Fibroblast of skin of left biceps (primary cell): ENCODE measurements around the gene PLEKHJ1.
"Not testable (repeated sequence)": the region's sequence is repeated elsewhere in the genome, so short reads cannot be mapped to it uniquely, and the experiment has no call there.

Experiments used
- DNase-seq, 2 experiments: peaks; one replicate each; pipeline ENCODE4 v3.0.0-alpha.2; 2013; ENCODE audit warnings: low read depth in 2 of 2

The PLEKHJ1 gene

DNA sequence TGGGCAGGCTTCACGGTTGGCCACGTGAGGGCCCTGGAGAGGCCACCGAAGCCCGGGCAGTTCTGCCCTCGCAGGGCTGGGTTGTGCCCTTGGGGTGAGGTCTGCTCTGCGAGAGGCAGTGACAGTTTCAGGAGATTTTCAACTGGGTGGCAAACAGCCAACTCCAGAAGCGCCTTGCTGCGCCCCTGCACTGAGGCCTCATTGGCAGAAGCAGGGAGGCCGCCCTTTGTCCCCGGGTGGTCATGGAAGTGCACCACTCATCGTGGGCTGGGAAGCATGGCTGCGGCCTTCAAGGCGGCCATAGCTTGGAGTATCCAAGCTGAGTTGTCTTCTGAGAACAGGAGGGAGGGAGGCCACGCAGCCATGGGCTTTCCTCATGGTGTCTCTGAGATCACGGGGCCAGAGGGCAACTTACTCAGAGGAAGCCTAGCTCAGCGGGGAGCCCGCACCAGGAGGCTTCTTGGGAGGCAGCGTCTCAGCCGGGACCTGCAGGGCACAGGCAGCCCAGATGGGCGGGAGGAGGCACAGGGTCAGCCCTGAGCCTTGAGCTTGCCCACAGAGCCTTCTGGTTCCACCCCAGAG, 14.8 kb downstream of the PLEKHJ1 start:
- no peak for DNase-seq

DNA sequence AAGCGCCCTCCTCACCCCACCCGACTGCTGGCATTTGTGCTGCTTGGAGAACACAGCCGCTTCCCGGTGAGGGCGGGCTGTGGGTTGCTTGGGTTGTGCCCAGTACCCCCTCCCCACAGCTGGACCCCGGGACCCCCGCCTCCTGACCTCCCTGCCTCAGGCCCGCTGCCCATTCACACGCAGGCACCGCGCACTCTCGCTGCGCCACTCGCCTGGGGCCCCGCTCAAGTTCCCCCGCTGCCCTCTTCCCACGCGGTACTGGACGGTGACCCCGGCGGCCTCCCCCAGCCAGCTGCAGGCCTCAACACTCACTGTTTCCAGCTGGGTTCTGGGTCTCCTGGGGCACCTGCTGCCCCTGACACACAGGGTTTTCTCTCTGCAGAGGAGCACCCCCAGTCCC, 16.4 kb downstream of the PLEKHJ1 start:
- no peak for DNase-seq

DNA sequence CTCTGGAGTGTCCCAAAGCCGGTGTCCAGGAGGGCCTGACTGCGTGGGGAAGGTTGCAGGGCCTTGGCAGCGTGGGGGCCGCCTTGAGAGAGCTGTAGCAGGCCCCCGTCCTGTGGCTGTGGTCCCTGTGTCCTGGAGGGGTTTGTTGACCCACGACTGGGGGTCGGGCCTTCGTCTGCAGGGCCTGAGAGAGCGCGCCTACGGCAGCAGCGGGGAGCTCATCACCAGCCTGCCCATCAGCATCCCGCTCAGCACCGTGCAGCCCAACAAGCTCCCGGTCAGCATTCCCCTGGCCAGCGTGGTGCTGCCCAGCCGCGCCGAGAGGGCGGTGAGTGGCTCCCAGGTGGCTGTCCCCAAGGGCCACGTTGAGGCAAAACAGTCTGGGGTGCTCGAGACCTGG, 18.5 kb downstream of the PLEKHJ1 start:
- no peak for DNase-seq

DNA sequence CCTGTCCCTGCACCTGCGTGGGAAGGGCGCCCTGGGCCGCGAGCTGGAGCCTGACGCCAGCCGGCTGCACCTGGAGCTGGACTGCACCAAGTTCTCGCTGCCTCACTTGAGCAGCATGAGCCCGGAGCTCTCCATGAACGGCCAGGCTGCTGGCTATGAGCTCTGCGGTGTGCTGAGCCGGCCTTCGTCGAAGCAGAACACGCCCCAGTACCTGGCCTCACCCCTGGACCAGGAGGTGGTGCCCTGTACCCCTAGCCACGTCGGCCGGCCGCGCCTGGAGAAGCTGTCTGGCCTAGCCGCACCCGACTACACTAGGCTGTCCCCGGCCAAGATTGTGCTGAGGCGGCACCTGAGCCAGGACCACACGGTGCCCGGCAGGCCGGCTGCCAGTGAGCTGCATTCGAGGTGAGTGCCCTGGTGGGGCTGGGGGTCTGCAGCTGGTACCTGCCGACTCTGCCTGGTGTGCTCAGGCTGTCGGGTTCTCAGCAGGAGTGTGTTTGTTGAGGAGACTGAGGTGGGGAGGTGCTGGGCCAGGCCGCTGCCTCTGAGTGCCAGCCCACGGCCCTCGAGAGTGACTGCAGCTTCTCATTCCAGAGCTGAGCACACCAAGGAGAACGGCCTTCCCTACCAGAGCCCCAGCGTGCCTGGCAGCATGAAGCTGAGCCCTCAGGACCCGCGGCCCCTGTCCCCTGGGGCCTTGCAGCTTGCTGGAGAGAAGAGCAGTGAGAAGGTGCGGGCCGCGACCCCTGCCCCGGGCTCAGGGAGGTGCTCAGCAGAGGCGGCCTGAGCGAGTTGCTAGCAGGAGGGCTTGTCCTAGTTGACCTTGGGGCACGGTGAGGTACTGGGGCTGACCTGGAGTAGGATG, 19.5 kb downstream of the PLEKHJ1 start:
- no peak for DNase-seq

DNA sequence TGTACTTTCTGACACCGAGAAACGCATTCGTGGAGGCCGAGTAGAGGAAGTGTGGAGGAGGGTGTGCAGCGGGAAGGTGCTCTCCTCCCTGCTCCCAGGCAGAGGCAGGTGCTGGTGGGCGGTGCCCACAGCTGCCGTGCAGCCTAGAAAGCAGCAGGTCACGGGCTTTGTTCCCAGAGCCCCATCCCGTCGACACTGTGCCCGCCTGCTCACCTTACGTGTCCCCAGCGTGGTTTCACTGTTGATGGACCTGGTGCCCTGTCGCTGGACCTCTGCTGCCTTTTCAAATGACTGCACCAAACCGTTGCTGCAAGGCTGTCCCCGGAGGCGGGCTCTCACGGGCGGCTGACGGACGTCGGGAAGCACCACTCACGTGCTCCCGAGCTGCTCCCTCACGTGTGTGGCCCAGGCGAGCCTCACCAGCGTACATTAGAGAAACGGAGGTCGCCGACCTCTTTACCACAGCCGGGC, 20.8 kb downstream of the PLEKHJ1 start:
- DNase-seq = no peak

DNA sequence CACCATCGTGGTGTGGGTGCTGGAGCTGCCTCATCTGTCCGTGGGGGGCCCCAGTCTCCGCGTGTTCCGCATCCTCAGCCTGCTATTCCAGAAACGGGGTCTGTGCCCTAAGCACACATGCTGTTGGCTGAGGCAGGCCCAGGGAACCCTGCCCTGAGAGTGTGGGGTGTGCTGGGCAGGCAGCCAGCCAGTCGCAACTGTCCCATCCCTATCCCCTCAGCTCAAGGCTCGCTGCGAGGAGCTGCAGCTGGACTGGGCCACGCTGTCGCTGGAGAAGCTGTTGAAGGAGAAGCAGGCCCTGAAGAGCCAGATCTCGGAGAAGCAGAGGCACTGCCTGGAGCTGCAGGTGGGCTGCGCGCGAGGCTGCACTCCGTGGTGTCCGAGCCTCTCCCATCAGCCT, 21.9 kb downstream of the PLEKHJ1 start:
- DNase-seq = no peak

DNA sequence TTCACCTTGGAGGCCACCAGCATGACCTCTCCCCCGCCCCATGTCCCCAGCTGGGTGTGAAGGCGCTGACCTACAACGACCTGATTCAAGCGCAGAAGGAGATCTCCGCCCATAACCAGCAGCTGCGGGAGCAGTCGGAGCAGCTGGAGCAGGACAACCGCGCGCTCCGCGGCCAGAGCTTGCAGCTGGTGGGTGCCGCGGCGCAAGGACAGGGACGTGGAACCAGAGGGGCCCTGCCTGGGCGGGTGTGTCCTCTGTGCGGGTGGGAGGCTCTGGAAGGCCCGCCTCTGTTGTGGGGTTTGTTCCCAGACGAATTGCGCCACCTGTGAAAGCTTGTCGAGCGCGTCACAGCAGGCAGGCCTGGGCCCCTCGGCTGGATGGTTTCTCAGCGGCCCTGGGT, 22.3 kb downstream of the PLEKHJ1 start:
- no peak for DNase-seq

DNA sequence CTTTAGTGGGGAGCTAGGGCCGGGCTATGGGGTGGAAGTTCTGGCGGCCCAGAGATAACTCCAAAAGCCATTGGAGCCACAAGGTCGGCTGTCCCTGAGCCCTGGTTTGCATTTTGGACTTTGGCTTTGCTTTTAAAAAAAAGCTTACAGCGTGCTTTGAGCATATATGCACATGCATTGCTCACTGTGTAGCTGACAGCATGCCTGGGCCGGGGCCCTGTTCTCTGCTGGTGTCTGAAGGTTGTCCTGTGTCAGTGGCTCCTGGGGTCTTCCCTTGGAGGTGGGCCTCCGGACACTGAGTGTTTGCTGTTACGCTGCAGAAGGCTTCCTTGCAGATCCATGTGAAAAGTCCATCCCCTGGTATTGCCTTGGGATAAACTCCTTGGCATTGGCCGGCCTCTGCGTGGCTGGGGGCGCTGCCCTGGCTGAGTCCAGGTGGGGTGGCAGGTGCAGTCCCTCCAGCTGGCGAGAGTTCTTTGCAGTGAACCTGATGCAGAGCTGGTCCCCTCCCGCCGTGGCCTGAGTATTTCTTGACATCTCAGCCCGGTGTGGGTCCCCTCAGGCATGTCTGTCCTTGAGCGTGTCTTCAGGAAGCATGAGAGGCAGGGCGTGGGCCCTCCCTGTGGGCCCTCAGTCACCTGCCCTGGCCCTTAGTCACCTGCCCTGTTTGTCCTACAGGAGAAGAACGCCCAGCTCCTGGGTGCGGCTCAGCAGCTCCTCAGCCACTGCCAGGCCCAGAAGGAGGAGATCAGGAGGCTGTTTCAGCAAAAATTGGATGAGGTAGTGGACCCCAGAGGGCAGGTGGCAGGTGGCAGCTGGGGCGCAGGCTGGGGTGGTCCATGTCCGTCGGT, 23.0 kb downstream of the PLEKHJ1 start:
- no peak for DNase-seq

DNA sequence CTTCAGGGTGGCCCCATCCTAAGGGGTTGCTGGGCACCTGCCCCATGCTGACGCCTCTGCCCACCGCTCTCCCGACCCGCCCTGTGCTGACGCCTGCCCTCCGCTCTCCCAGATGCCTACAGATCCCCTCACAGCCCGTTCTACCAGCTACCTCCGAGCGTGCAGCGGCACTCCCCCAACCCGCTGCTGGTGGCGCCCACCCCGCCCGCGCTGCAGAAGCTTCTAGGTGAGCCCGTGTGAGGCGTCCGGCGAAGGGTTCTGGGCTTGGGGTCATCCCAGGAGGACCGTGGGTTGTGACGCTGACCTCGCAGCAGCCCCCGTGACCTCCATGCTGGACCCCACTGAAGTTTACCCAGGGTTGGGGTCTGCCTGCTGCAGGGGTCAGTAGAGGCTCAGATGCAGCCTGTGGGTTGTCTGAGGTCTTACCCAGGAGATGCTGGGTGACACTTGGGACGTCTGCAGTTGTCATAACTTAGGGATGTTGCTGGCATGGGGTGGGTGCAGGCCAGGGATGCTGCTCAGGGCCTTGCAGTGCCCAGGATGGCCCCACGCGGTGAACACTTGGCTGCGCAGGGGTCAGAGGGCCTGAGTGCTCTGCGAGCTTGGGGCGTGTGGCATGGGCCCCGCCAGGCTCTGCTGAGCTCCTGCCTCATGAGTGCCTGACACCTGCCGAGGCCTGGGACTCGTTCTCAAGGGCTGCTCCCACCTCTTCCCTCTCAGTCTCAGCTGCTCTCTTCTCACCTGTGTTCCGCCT, 25.0 kb downstream of the PLEKHJ1 start:
- no peak for DNase-seq

DNA sequence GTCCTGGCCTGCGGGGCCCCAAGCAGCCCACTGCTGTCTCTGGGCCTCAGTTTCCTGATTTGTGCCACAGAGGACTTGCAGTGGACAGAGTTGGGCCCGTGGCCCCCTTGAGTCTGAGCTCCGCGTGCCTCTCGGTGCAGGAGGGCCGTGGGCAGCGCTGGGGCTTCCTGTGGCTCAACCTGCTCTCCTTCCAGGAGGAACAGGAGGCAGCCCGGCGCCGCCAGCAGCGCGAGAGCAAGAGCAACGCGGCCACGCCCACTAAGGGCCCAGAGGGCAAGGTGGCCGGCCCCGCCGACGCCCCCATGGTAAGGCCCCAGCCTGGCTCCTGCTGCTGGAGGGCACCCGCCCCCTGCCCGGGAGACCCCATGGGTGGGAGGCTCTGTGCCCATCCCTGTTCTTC, 25.9 kb downstream of the PLEKHJ1 start:
- DNase-seq = no peak

DNA sequence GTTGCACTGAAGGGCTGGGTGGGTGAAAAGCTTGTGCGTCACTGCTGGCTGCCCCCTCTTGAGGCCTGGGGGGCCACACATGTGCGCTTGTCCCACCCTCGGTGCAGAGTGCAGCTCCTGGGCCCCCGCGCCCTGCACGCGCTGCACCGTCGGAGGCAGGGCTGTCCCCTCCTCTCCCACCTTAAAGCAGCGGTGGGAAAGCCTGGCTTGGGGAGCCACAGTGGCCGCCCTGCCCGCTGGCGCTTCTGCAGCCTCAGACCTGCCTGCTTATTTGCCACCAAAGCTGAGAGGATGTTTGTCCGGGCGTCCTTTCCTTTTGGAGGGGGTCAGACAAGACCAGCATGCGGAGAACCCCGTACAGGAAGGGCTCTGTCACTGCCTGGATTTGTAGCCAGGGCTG, 26.7 kb downstream of the PLEKHJ1 start:
- DNase-seq = no peak

DNA sequence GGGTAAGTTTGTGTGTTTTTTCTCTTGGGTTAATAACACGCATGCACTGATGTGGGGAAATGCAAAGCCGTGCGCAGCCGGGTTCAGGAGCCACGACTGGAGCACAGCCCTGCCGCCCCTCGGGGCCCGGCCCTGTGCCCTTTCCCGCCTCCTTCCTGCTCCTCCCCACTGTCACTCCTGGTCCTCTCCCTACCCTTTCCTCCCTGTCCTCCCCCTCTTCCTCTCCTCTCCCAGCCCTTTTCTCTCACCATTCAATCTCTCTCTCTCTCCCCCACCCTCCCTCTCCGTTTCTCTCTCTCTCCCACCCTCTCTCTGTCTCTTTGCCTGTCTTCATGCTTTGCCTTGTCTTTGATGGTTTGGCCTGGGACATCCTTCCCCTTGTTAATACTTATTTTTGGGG, 27.2 kb downstream of the PLEKHJ1 start:
- DNase-seq = no peak

DNA sequence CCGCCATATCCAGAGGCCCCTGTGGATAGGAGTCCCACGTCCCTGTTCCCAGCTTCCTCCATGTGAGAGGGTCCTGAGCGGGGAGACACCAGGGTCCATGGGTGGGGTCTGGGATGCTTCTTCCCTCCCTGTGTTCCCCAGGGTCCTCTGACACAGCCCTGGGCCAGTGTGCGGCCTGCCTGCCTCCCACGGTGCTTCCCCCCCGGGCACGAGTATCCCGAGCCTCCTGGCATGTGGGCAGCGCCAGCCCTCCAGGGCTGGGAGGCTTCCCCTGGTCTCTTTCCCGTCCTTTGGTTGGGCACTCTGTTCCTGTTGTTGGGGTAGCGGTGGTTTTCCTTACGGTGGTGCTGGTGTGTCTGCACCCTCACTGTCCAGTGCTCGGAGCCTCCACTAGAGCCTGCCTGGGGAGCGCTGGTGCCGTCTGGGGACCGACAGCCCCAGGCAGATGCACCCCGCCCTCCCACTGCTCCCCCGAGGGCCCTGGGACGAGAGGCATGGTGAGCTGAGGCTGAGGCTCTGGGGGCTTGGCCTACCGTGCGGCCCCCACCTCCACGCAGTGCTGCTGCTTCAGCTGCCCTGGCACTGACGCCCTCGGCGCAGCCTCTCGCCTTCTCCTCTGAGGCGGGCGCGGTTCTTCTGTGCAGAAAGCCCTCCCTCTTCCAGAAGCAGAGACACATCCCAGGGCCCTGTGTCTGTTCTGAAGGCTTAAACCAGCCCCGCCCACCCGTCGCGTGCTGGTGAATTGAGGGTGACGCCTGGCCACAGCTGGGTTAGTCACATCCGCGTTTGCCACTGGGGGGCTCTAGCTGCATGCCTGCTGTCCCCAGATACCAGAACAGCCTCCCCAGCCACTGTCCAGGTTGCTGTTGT, 27.9 kb downstream of the PLEKHJ1 start:
- peak; percentile 9 for DNase-seq

DNA sequence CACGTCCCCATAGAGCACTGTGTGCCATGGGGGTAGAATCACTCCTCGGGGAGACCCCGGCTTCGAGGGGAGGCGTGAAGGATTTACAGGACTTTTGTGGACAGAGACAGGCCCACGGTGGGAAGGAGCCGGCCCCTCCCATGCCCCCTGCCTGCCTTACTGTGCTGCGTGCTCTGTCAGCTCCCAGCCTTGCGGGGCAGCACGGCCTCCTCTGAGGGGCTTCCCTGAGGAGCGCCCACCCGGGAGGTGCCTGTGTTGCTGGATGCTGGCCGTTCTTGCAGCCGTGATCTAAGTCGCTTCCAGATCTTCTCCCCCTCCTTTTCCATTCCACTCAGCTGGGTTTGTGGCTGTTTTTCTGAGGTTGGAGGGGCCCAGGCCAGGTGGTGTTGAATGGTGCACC, 29.1 kb downstream of the PLEKHJ1 start:
- DNase-seq = no peak

DNA sequence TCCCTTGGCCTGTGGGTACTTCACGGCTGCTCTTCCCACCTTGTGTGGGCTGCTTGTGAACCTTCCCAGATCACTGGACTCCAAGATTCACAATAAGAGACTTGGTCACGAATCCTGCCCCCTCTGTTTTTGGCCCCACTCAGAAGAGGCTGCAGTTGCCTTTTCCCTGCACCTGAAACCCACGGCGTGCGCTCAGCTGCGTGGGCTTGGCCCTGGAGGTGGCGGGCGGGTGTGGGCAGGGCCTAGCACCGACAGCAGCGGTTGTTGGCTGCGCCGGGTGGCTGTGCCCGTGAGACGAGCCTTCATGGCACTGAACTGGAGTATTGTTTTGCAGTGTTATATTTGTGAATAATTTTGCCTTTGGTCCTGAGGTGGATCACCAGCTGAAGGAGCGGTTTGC, 33.8 kb downstream of the PLEKHJ1 start:
- DNase-seq = no peak

DNA sequence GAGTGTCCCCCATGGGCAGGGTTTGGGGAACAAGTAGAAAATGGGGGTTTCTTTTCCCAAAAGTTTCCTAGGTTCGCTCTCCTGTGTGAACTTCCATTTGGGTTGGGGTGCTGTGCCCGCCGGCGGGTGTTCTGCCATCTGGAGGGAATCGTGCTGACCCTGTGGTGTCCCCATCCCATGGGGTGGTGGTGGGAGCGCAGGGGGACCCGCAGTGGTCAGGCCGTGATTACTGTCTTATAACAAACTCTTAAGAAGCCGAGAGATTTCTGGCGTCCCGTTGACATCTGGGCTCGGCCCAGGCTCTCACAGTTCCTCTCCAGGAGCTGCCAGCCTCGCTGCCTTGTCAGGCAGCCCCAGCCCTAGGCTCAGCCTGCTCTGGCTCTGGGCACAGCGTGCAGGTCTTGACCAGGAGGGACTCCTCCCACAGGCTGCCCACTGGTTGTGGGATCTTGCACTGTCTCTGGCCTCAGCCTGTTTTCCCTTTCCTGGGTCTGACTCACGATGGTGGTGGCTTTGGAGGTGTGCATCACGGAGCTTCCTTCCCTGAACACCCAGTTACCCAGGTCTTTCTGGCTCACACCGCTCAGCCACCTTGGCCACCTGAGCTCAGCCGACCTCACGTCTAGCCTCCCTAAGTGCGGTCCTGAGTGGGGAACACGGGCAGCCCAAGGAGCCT, 34.5 kb downstream of the PLEKHJ1 start:
- DNase-seq = no peak

DNA sequence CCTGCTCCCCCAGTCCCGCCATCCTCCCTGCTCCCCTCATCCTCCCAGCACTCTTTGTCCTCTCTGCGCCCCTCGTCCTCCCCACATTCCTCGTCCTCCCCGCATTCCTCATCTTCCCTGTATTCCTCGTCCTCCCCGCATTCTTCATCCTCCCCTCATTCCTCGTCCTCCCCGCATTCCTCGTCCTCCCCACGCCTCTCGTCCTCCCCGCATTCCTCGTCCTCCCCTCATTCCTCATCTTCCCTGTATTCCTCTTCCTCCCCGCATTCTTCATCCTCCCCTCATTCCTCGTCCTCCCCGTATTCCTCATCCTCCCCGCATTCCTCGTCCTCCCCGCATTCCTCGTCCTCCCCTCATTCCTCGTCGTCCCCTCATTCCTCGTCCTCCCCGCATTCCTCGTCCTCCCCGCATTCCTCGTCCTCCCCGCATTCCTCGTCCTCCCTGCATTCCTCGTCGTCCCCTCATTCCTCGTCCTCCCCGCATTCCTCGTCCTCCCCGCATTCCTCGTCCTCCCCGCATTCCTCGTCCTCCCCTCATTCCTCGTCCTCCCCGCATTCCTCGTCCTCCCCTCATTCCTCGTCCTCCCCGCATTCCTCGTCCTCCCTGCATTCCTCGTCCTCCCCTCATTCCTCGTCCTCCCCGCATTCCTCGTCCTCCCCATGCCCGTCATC, 35.4 kb downstream of the PLEKHJ1 start:
- DNase-seq = not testable (repeated sequence)

DNA sequence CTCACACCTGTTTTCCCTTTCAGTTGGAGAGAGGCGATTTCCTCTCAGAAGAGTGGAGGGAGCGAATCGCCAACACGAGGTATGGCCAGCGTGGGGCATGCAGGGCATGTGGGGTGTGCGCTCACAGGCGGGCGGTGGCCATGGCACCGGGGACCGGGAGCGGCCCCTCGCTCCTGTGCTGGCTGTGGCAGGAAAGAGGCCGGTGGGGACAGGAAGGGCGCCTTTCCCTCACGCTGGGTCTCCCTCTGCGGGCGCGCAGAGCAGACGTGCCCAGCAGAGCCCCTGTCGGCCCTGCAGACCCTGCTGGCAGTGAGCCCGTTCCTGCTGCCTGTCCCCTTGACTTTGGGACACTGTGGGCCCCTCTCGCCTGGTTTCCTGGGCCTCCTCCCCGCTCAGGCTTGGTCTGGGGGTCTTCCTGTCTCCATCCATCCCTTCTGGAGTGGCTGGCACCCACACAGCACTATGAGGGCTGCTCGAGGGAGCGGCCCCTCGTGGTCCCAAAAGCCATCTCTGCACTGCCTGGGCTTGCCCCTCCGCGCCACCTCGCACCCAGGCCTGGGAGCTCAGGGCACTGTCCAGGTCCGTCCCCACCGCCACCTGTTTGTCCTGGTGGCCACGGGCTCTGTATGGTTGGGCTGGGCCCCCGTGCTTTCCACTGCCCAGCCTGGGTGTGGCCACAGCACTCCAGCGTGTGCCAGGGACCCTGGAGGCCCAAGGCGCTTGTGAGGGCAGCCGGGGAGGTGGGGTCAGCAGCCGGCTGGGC, 36.1 kb downstream of the PLEKHJ1 start:
- no peak for DNase-seq

DNA sequence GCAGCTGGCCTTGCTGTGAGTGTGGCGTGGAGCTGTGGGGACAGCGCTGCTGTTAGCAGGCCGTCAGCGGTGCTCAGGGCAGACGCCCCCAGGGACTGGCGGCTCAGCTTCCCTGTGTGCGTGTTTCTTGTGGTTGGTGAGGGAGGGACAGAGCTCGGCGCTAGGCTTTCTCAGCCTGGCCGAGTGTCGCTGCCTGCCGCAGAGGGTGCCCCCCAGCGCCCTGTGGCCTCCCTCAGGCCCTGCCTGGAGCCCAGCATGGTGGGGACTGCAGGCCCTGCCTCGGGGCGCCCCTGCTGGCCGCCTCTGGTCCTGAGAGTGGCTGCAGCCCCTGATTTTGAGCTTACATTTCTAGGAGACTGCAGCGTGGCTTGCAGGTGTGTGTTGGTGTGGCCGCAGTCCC, 36.9 kb downstream of the PLEKHJ1 start:
- DNase-seq = no peak
